ENCODE measurements around the gene LPP.

DNA sequence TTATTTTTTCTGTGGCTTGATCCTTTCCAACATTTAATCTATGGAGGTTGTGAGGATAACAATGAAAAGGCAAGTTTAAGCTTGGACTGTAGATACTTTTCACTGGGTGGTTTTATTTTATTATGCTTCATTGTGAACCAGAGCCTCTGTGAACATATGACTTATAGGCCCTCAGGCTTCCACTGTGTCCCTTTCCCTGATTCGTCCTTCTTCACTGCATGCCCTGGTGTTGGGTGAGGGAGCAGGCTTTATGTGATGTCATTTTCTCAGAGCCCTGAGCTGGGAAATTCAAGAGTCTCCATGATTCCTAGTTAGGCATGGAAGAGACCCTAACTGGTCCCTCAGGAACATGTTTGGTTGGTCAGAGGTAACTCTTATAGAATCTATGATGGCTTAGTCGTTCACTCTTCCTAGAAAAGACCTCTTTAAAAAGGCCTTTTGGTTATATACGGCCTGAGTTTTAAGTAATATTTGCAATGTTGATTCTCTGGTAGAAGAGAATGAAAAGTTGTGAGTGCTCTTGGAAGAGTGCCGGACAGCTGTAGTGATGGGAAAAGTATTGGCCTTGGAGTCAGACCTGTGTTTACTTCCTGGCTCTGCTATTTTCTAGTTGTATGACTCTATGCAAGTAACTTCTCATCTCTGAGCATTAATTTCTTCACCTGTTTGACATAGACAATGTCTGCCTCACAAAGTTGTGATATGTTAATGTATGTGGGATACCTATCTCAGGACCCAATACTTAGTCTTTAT is 168.4 kb downstream of the LPP start:
- TF ChIP-seq, protein P1, sequence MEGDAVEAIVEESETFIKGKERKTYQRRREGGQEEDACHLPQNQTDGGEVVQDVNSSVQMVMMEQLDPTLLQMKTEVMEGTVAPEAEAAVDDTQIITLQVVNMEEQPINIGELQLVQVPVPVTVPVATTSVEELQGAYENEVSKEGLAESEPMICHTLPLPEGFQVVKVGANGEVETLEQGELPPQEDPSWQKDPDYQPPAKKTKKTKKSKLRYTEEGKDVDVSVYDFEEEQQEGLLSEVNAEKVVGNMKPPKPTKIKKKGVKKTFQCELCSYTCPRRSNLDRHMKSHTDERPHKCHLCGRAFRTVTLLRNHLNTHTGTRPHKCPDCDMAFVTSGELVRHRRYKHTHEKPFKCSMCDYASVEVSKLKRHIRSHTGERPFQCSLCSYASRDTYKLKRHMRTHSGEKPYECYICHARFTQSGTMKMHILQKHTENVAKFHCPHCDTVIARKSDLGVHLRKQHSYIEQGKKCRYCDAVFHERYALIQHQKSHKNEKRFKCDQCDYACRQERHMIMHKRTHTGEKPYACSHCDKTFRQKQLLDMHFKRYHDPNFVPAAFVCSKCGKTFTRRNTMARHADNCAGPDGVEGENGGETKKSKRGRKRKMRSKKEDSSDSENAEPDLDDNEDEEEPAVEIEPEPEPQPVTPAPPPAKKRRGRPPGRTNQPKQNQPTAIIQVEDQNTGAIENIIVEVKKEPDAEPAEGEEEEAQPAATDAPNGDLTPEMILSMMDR (optimal IDR thresholded peaks at IDR 0.05 in 1 of 3, IDR thresholded peaks at IDR 0.05 in 1 of 3, conservative IDR thresholded peaks at IDR 0.05 in 1 of 3; ENCODE audit: extremely low read depth in 1 of 3, insufficient read depth in 2 of 3, low read length in 3 of 3), result no peak
- no peak for TF ChIP-seq EZH2 (IDR thresholded peaks at IDR 0.05; ENCODE audit: low read length)

Data from keratinocyte (primary cell).